Left lung (tissue), 8 donors: ENCODE results near the gene COA4. TPM values are rescaled to one million over a fixed set of nuclear protein-coding genes. Genes with fewer than 3 reads are reported as not detected.

Experiments used
- polyA plus RNA-seq, 6 donors: library from polyadenylated mRNA; unstranded; fragments of 120-200 nt; gene quantifications; one replicate each; pipeline ENCODE4 v1.2.1, GENCODE V29; 2013; ENCODE audit not compliant: insufficient read length in 6 of 6
- total RNA-seq, 2 donors: library from RNA; stranded (reverse); fragmentation: NEBNext Ultra II Directional; extraction: Animal tissue kit (Norgen Biotek cat#: 25700); gene quantifications; one replicate each; pipeline ENCODE4 v1.2.1, GENCODE V29; 2021
- donor health status: DM: no; HTN: yes; CAD: no.
- donor health status: DM: no; HTN: no; CAD: no.

The COA4 gene
- total and polyA plus RNA-seq, 8 donors = 44.0 to 66.8 (median 54.5) TPM

Other genes starting within 250 kb of the COA4 start
- gene PLEKHB1, start 230.3 kb downstream of the COA4 start, total RNA-seq = 10 to 100 TPM; 16.7 to 32.2 TPM
- gene PLEKHB1, start 230.3 kb downstream of the COA4 start, polyA plus RNA-seq = 10 to 100 TPM in 5 of 6 donors, 1 to 10 TPM in 1; 8.8 to 37.9 (median 13.8) TPM
- gene RAB6A, start 115.8 kb downstream of the COA4 start, total RNA-seq = 100 to 1,000 TPM; 146 to 150 TPM
- 100 to 1,000 TPM in 5 of 6 donors, 10 to 100 TPM in 1; 93.7 to 120 (median 109) TPM for gene RAB6A, start 115.8 kb downstream of the COA4 start, polyA plus RNA-seq
- 10 to 100 TPM; 28.9 to 29.1 TPM for gene MRPL48, start 89.0 kb downstream of the COA4 start, total RNA-seq
- gene MRPL48, start 89.0 kb downstream of the COA4 start, polyA plus RNA-seq = 10 to 100 TPM; 44.7 to 56.8 (median 47.8) TPM
- gene PAAF1, start 153 bp upstream of the COA4 start, total RNA-seq = 10 to 100 TPM; 13.0 to 17.0 TPM
- gene PAAF1, start 153 bp upstream of the COA4 start, polyA plus RNA-seq = 10 to 100 TPM; 33.0 to 47.3 (median 35.4) TPM
- 1 to 10 TPM; 1.2 to 2.1 TPM for gene DNAJB13, start 74.2 kb upstream of the COA4 start, total RNA-seq
- gene DNAJB13, start 74.2 kb upstream of the COA4 start, polyA plus RNA-seq = 1 to 10 TPM in 4 of 6 donors, under 1 TPM in 2; 0.78 to 4.8 (median 3.7) TPM
- 100 to 1,000 TPM in 1 of 2 donors, 10 to 100 TPM in 1; 70.0 to 142 TPM for gene UCP2, start 106.0 kb upstream of the COA4 start, total RNA-seq
- gene UCP2, start 106.0 kb upstream of the COA4 start, polyA plus RNA-seq = 10 to 100 TPM; 35.3 to 55.7 (median 40.6) TPM
- 1 to 10 TPM; 1.0 to 2.7 TPM for gene UCP3, start 132.2 kb upstream of the COA4 start, total RNA-seq
- gene UCP3, start 132.2 kb upstream of the COA4 start, polyA plus RNA-seq = 1 to 10 TPM; 3.0 to 5.2 (median 4.1) TPM